Activated naive CD8-positive, alpha-beta T cell treated with anti-CD3 and anti-CD28 coated beads, Interleukin-2, amount 10 ng/mL, durations not matched to agents 7 days and 5 days (primary cell): ENCODE data around the gene NOL4. TPM values are rescaled to one million over a fixed set of nuclear protein-coding genes. Genes with fewer than 3 reads are reported as not detected.
"Not testable (repeated sequence)": the region's sequence is repeated elsewhere in the genome, so short reads cannot be mapped to it uniquely, and the experiment has no call there.

Source experiments
- ATAC-seq: fragments of 150-1000 bp; cut with Tn5 transposase; one replicate; pipeline ENCODE4 v1.10.0; 2021; ENCODE audit warnings: low read depth, moderate library complexity
- POLR2A ChIA-PET: fragments of 350-600 bp; sonication (Branson Sonifier 250); formaldehyde crosslinking; loops from one replicate; lab custom pipeline; 2021; ENCODE audit warnings: antibody characterized with exemption; lab: Charles Lee
- DNase-seq: peaks from one replicate; pipeline ENCODE4 v3.0.0; 2021
- H3K27ac Mint-ChIP-seq: one replicate; pipeline ENCODE4 v1.8.0; 2022; ENCODE audit warnings: mild to moderate bottlenecking, mixed read lengths
- H3K27me3 Mint-ChIP-seq: one replicate; pipeline ENCODE4 v1.8.0; 2022; ENCODE audit warnings: mild to moderate bottlenecking, moderate library complexity, mixed read lengths
- H3K36me3 Mint-ChIP-seq: one replicate; pipeline ENCODE4 v1.8.0; 2021; ENCODE audit warnings: mild to moderate bottlenecking, mixed read lengths
- H3K4me1 Mint-ChIP-seq: one replicate; pipeline ENCODE4 v1.8.0; 2021; ENCODE audit warnings: mixed read lengths
- H3K4me3 Mint-ChIP-seq: one replicate; pipeline ENCODE4 v1.8.0; 2022; ENCODE audit warnings: mild to moderate bottlenecking, moderate library complexity, mixed read lengths
- H3K9me3 Mint-ChIP-seq: one replicate; pipeline ENCODE4 v1.8.0; 2021; ENCODE audit warnings: mixed read lengths
- total RNA-seq, 2 experiments: library from RNA; stranded (reverse); gene quantifications; one replicate each; pipeline ENCODE4 v1.2.3, GENCODE V29; 2021

The NOL4 gene, protein sequence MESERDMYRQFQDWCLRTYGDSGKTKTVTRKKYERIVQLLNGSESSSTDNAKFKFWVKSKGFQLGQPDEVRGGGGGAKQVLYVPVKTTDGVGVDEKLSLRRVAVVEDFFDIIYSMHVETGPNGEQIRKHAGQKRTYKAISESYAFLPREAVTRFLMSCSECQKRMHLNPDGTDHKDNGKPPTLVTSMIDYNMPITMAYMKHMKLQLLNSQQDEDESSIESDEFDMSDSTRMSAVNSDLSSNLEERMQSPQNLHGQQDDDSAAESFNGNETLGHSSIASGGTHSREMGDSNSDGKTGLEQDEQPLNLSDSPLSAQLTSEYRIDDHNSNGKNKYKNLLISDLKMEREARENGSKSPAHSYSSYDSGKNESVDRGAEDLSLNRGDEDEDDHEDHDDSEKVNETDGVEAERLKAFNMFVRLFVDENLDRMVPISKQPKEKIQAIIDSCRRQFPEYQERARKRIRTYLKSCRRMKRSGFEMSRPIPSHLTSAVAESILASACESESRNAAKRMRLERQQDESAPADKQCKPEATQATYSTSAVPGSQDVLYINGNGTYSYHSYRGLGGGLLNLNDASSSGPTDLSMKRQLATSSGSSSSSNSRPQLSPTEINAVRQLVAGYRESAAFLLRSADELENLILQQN
- not detected for total RNA-seq

- DNase-seq (no peak), ATAC-seq (no peak)
- H3K9me3 Mint-ChIP-seq, result peaks cover 2% of the 10 kb centered on the region
- no peak within 1 kb of the TSS for H3K27ac Mint-ChIP-seq
- H3K27me3 Mint-ChIP-seq, result peaks cover 39% of the 10 kb centered on the region
- peaks cover 5% of the 10 kb centered on the region for H3K4me1 Mint-ChIP-seq
- H3K4me3 Mint-ChIP-seq, result peak within 1 kb of the TSS; percentile 3
- peaks cover 2% of the 10 kb centered on the region for H3K36me3 Mint-ChIP-seq
- POLR2A ChIA-PET, result no interaction called here
These were observed at the start of gene NOL4 for GRCh38 chr18:34224423-34225217. NOL4 (minus strand) TSS chr18:34224913; CDS start chr18:34223253, 1,660 bp downstream.

- H3K27ac Mint-ChIP-seq, H3K36me3 Mint-ChIP-seq, H3K4me3 Mint-ChIP-seq, H3K4me1 Mint-ChIP-seq, POLR2A ChIA-PET, ATAC-seq, H3K9me3 Mint-ChIP-seq, H3K27me3 Mint-ChIP-seq, DNase-seq: not testable (repeated sequence)
These were observed 41.3 kb upstream of the NOL4 start for GRCh38 chr18:34266029-34266428.

DNA sequence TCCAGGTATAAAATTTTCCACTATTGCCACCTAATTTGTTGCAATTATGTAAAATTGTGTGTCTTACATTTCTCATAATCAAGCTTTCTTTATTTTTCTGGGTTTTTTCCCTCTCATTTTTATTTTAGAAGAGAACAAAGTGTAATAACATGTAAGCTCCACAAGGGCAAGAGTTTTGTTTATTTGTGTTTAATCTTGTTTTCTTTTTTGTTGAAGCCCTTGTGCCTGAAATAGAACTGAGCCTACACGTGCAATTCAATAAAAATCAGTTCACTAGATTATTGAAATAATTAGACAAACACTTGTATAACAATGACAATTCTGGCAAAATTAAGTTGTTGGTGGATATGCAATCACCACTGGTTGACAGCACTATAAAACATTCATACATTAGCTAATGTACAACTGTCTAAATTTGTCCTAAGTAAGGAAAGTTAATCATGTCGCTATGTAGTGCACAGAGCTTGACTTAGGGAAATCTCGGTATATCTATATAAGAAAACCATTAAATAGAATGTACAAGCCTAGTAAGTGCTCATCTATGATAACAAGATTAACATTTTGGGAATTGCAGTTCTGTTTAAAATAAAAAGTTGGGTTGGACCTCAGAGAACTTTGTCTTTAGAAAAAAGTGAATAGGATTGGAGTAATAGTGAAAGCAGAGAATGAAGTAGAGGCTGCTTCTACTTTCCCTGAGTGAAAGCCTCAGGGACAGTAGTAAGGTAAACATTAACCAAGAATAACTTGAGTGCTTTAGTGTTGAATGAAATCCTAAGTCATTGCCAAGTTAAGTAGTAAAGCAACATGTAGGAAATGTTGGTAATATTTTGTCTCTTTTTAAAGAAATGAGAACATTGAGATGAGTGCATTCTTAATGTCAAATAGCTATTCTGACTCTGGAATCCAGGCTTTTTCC lies 37.4 kb upstream of the NOL4 start:
- no peaks in the 10 kb centered on the region for H3K36me3 Mint-ChIP-seq
- no peaks in the 10 kb centered on the region for H3K4me1 Mint-ChIP-seq
- no peak overlapping the region for H3K27ac Mint-ChIP-seq
- POLR2A ChIA-PET, result no interaction called here
- ATAC-seq (no peak), DNase-seq (no peak)
- H3K9me3 Mint-ChIP-seq, result peaks cover 5% of the 10 kb centered on the region
- no peak overlapping the region for H3K4me3 Mint-ChIP-seq
- H3K27me3 Mint-ChIP-seq, result no peaks in the 10 kb centered on the region

DNA sequence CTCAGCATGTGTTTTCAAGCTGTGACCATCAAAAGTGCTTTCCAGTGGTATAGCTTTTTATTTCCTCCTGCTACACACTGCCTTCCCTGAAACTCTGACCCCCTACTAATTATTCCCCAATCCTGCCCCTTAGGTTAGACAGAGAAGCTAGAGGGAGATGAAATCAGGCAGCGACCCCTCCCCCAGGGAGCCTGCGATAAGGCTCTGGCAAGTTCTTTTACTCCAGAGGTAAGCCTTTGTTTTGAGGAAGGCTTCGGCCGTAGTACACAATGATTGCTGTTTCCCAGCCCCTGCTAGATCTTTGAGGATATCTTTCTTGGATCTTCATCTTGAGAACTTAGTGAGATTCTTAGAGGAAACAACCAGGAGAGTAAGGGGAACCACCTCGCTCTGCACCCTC lies 33.5 kb upstream of the NOL4 start:
- no peaks in the 10 kb centered on the region for H3K36me3 Mint-ChIP-seq
- ATAC-seq, result no peak
- H3K4me3 Mint-ChIP-seq, result no peak overlapping the region
- no peaks in the 10 kb centered on the region for H3K9me3 Mint-ChIP-seq
- no peaks in the 10 kb centered on the region for H3K27me3 Mint-ChIP-seq
- no peak overlapping the region for H3K27ac Mint-ChIP-seq
- no peaks in the 10 kb centered on the region for H3K4me1 Mint-ChIP-seq
- no peak for DNase-seq
- POLR2A ChIA-PET, result no interaction called here

GRCh38 chr18:34251919-34252318 lies 27.2 kb upstream of the NOL4 start:
- Mint-ChIP-seq H3K36me3 (no peaks in the 10 kb centered on the region), H3K27ac (no peak overlapping the region), H3K9me3 (peaks cover 4% of the 10 kb centered on the region), H3K27me3 (no peaks in the 10 kb centered on the region), H3K4me1 (no peaks in the 10 kb centered on the region), H3K4me3 (no peak overlapping the region)
- ATAC-seq (no peak), DNase-seq (no peak)
- POLR2A ChIA-PET, result no interaction called here

DNA sequence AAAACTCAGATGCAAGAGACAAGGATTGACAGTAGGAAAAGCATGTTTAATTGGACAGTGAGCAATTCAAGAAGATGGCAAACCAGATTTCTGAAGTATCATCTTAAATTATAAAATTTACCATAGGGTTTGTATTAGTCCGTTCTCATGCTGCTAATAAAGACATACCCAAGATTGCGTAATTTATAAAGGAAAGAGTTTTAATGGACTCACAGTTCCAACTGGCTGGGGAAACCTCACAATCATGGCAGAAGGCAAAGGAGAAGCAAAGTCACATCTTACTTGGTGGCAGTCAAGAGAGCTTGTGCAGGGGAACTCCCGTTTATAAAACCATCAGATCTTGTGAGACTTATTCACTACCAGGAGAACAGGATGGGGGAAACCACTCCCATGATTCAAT lies 24.0 kb upstream of the NOL4 start:
- H3K4me3 Mint-ChIP-seq, result no peak overlapping the region
- POLR2A ChIA-PET, result no interaction called here
- no peak for DNase-seq
- H3K27me3 Mint-ChIP-seq, result no peaks in the 10 kb centered on the region
- no peaks in the 10 kb centered on the region for H3K4me1 Mint-ChIP-seq
- no peak overlapping the region for H3K27ac Mint-ChIP-seq
- ATAC-seq, result no peak
- H3K36me3 Mint-ChIP-seq, result no peaks in the 10 kb centered on the region
- peaks cover 4% of the 10 kb centered on the region for H3K9me3 Mint-ChIP-seq

DNA sequence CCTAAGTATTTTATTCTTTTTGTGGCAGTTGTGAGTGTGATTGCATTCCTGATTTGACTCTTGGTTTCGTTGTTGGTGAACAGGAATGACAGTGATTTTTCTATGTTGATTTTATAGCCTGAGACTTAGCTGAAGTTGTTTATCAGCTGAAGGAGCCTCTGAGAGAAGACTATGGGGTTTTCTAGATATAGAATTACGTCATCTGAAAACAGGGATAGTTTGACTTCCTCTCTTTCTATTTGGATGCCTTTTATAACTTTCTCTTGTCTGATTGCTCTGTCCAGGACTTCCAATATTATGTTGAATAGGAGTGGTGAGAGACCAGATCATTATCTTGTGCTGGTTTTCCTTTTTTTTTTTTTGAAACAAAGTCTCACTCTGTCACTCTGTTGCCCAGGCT lies 18.0 kb upstream of the NOL4 start:
- no peak overlapping the region for H3K27ac Mint-ChIP-seq
- no peak for ATAC-seq
- POLR2A ChIA-PET, result no interaction called here
- no peaks in the 10 kb centered on the region for H3K36me3 Mint-ChIP-seq
- H3K4me1 Mint-ChIP-seq, result no peaks in the 10 kb centered on the region
- H3K27me3 Mint-ChIP-seq, result no peaks in the 10 kb centered on the region
- no peaks in the 10 kb centered on the region for H3K9me3 Mint-ChIP-seq
- H3K4me3 Mint-ChIP-seq, result no peak overlapping the region
- no peak for DNase-seq

DNA sequence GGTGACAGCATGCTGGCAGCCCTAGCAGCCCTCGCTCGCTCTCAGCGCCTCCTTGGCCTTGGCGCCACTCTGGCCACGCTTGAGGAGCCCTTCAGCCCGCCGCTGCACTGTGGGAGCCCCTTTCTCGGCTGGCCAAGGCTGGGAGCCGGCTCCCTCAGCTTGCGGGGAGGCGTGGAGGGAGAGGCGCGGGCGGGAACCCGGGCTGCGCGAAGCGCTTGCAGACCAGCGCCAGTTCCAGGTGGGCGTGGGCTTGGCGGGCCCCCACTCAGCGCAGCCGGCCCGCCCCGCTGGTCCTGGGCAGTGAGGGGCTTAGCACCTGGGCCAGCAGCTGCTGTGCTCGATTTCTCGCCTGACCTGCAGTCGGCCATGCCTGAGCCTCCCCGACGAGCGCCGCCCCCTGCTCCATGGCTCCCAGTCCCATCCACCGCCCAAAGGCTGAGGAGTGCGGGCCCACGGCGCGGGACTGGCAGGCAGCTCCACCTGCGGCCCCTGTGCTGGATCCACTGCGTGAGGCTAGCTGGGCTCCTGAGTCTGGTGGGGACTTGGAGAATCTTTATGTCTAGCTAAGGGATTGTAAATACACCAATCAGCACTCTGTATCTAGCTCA lies 9.2 kb upstream of the NOL4 start:
- H3K9me3 Mint-ChIP-seq, H3K27me3 Mint-ChIP-seq, ATAC-seq, H3K27ac Mint-ChIP-seq, H3K4me1 Mint-ChIP-seq, H3K36me3 Mint-ChIP-seq, POLR2A ChIA-PET, H3K4me3 Mint-ChIP-seq, DNase-seq: not testable (repeated sequence)

GRCh38 chr18:34225218-34225553 lies 473 bp upstream of the NOL4 start:
- H3K4me1 Mint-ChIP-seq, result peaks cover 5% of the 10 kb centered on the region
- H3K27me3 Mint-ChIP-seq, result peaks cover 38% of the 10 kb centered on the region
- ATAC-seq, result no peak
- DNase-seq, result no peak
- peaks cover 2% of the 10 kb centered on the region for H3K36me3 Mint-ChIP-seq
- no peak overlapping the region for H3K27ac Mint-ChIP-seq
- peaks cover 2% of the 10 kb centered on the region for H3K9me3 Mint-ChIP-seq
- no peak overlapping the region for H3K4me3 Mint-ChIP-seq
- POLR2A ChIA-PET, result no interaction called here

GRCh38 chr18:34223893-34224422 lies 755 bp downstream of the NOL4 start:
- no peak overlapping the region for H3K27ac Mint-ChIP-seq
- no peak overlapping the region for H3K4me3 Mint-ChIP-seq
- peaks cover 2% of the 10 kb centered on the region for H3K36me3 Mint-ChIP-seq
- H3K4me1 Mint-ChIP-seq, result peaks cover 5% of the 10 kb centered on the region
- H3K9me3 Mint-ChIP-seq, result peaks cover 2% of the 10 kb centered on the region
- DNase-seq (no peak), ATAC-seq (no peak)
- peaks cover 39% of the 10 kb centered on the region for H3K27me3 Mint-ChIP-seq
- POLR2A ChIA-PET, result no interaction called here

- DNase-seq (no peak), ATAC-seq (no peak)
- Mint-ChIP-seq H3K4me3 (peak overlapping the region; percentile 13), H3K36me3 (peaks cover 2% of the 10 kb centered on the region), H3K27me3 (peaks cover 39% of the 10 kb centered on the region), H3K9me3 (peaks cover 2% of the 10 kb centered on the region), H3K4me1 (peaks cover 5% of the 10 kb centered on the region), H3K27ac (no peak overlapping the region)
- POLR2A ChIA-PET, result no interaction called here
These were observed 1.4 kb downstream of the NOL4 start for GRCh38 chr18:34223164-34223892.
